DND-41 (cell line): ENCODE results near the gene GFPT1.

Experiments
- CTCF ChIP-seq: IDR thresholded peaks from 2 replicates; pipeline ENCODE4 v1.5.1; 2012; ENCODE audit warnings: borderline replicate concordance, low read length, moderate library complexity, mild to moderate bottlenecking; ENCODE audit not compliant: poor library complexity, severe bottlenecking; ENCODE audit errors: extremely low read depth
- EZH2 ChIP-seq: IDR thresholded peaks from 3 replicates; pipeline ENCODE4 v1.6.1; 2012; ENCODE audit warnings: borderline replicate concordance, low read depth, mild to moderate bottlenecking, moderate library complexity, low read length, inconsistent platforms; ENCODE audit not compliant: severe bottlenecking

GRCh38 chr2:69306393-69306821 lies 80.6 kb downstream of the GFPT1 start:
- TF ChIP-seq CTCF (no peak), EZH2 (no peak)
